ENCODE measurements around the gene IGSF23. TPM values are rescaled to one million over a fixed set of nuclear protein-coding genes. Genes with fewer than 3 reads are reported as not detected.

Gene IGSF23, protein sequence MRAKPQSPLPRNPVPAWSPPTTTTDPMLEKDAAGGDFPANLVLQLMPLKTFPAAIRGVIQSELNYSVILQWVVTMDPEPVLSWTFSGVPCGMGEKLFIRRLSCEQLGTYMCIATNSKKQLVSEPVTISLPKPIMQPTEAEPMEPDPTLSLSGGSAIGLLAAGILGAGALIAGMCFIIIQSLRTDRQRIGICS
- total RNA-seq (2022; extraction: Qiagen RNA extraction; ENCODE audit: low read depth): 0.30 to 0.63 TPM (median 0.48 TPM) in 5 replicates

DNA sequence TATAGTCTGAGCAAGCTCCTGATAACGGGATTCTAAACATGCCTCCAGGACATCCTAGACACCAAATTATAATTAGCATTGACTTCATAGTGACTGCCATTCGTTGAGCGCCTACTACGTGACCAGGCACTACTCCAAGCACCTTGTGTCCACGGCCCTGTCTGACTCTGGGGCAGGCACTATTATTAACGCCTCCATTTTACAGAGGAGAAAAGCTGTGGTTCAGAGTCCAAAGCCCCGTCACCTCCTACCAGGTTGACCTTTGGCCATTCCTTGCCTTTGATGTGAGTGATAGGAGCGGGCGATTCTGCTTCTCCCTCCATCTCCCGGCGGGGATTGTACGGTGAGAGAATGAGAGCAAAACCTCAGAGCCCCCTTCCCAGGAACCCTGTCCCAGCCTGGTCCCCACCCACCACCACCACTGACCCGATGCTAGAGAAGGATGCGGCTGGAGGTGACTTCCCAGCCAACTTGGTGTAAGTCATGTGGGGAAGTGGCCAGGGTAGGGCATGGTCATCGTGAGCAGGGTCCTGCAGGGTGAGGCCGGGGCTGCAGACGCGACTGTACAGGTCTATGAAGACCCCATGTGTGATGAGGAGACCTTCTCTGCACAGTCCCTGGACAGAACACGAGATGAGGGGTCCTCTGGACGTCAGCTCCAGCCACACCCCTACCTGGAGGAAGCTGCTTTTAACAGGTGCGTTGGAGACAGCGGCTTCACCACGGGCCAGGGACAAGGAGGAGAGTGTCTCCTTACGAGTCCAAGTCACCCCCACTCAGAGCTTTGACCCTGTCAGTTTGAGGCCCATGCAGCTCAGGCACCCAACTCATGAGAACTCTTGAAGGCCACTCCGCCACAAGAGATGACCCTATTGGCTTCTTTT is at the start of gene IGSF23:
TSS of gene IGSF23 (plus strand) at position 269 of the 884 bp plus-strand sequence. CDS start at position 352, 83 bp downstream.

DNA sequence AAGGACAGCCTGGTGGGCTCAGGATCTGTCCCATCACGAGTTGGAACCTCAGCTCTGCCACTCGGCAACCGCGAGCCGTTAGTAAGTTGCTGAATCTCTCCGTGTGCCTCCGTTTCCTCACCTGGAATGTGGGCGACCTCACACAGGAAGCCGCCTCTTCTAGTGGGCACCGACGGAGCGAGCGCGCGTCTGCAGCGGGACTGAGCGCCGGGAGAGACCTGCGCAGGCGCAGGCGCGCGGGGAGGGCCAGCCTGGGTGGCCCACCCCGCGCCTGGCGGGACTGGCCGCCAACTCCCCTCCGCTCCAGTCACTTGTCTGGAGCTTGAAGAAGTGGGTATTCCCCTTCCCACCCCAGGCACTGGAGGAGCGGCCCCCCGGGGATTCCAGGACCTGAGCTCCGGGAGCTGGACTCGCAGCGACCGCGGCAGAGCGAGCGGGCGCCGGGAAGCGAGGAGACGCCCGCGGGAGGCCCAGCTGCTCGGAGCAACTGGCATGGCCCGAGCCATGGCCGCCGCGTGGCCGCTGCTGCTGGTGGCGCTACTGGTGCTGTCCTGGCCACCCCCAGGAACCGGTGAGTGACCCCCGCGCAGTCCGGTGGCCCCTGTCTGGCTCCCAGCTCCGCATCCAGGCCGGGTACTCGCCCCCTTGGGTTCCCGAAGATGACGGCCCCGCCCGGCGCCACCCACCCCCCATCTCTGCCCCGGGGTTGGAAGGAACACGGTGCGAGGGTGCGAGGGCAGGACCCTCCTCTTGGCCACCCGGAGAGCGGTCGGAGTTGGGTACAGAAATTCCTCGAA is 30.4 kb downstream of the IGSF23 start, which contains the start of gene PVR:
TSS of gene PVR (plus strand) at position 306 of the 797 bp plus-strand sequence. CDS start at position 493, 187 bp downstream.

DNA sequence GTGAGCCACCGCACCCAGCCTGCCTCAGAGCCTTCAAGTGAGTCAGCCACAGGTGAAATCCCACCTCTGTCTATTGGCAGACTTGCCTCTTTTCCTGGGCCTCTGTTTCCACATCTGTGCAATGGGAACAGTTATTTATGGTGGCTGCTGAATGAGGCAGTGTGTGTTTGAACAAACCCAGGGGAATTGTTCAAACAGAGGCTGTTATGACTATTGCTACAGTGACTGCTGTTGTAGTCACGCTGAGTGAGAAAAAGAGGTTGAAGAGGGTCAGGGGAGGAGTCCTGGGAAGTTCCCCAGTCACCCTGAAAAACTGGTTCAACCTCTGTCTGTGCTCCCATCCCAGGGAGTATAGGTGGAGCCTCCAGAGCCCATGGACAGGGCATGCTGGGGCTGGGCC is 58.0 kb downstream of the IGSF23 start, which contains the start of gene CEACAM19:
TSS of gene CEACAM19 (plus strand) at position 83 of the 400 bp plus-strand sequence. CDS start 450 bp downstream, outside the sequence.

Other genes with a start within 250 kb of the IGSF23 start
- 1.6 to 2.8 TPM (median 2.4 TPM) in 5 replicates for gene ZNF285, start 212.0 kb upstream of the IGSF23 start, total RNA-seq (2022; extraction: Qiagen RNA extraction; ENCODE audit: low read depth)
- 2.4 to 3.7 TPM (median 3.0 TPM) in 5 replicates for gene ZNF229, start 165.1 kb upstream of the IGSF23 start, total RNA-seq (2022; extraction: Qiagen RNA extraction; ENCODE audit: low read depth)
- 7.7 to 9.2 TPM (median 8.2 TPM) in 5 replicates for gene ZNF180, start 113.0 kb upstream of the IGSF23 start, total RNA-seq (2022; extraction: Qiagen RNA extraction; ENCODE audit: low read depth)
- 0.05 to 0.14 TPM in 2 of 5 replicates, not detected in the others for gene CEACAM20, start 83.9 kb upstream of the IGSF23 start, total RNA-seq (2022; extraction: Qiagen RNA extraction; ENCODE audit: low read depth)
- 107 to 120 TPM (median 113 TPM) in 5 replicates for gene PVR, start 30.3 kb downstream of the IGSF23 start, total RNA-seq (2022; extraction: Qiagen RNA extraction; ENCODE audit: low read depth)
- gene CEACAM19, start 57.9 kb downstream of the IGSF23 start, total RNA-seq (2022; extraction: Qiagen RNA extraction; ENCODE audit: low read depth): 7.5 to 10.1 TPM (median 9.3 TPM) in 5 replicates
- 0.14 to 0.30 TPM (median 0.15 TPM) in 3 of 5 replicates, not detected in the others for gene CEACAM16, start 85.6 kb downstream of the IGSF23 start, total RNA-seq (2022; extraction: Qiagen RNA extraction; ENCODE audit: low read depth)
- gene BCL3, start 135.1 kb downstream of the IGSF23 start, total RNA-seq (2022; extraction: Qiagen RNA extraction; ENCODE audit: low read depth): 48.8 to 104 TPM (median 82.2 TPM) in 5 replicates
- 0.09 TPM in 1 of 5 replicates, not detected in the others for gene CBLC, start 164.3 kb downstream of the IGSF23 start, total RNA-seq (2022; extraction: Qiagen RNA extraction; ENCODE audit: low read depth)
- 60.0 to 93.5 TPM (median 80.5 TPM) in 5 replicates for gene BCAM, start 195.5 kb downstream of the IGSF23 start, total RNA-seq (2022; extraction: Qiagen RNA extraction; ENCODE audit: low read depth)
- 74.0 to 90.3 TPM (median 81.2 TPM) in 5 replicates for gene NECTIN2, start 232.7 kb downstream of the IGSF23 start, total RNA-seq (2022; extraction: Qiagen RNA extraction; ENCODE audit: low read depth)

Data from A549 treated with RU486 at 1 μM for 4 hours (cell line).